Measurements from ENCODE around the gene NUDT16. TPM values are rescaled to one million over a fixed set of nuclear protein-coding genes. Genes with fewer than 3 reads are reported as not detected.

The NUDT16 gene
- total and polyA plus RNA-seq, 8 donors = 15.3 to 81.1 (median 24.3) TPM

- H3K36me3 ChIP-seq = no peaks in the 10 kb centered on the region
- H3K27me3 ChIP-seq = no peaks in the 10 kb centered on the region
- no peak overlapping the region for H3K4me3 ChIP-seq
- H3K27ac ChIP-seq = no peak overlapping the region
- WGBS, 5 donors = 46 to 59% (median 54%) methylated on average over 2 of the region's 2 CpGs
- peaks cover 0 to 14% (median 7%) of the 10 kb centered on the region in 4 donors for H3K4me1 ChIP-seq
- H3K9me3 ChIP-seq = no peaks in the 10 kb centered on the region
- TF ChIP-seq POLR2A (IDR thresholded peaks at IDR 0.05) = no peak
- TF ChIP-seq CTCF (IDR thresholded peaks at IDR 0.05) = no peak
- TF ChIP-seq POLR2AphosphoS5 (IDR thresholded peaks at IDR 0.05) = no peak
- TF ChIP-seq EP300 (IDR thresholded peaks at IDR 0.05) = no peak
- no peak for DNase-seq
- intact Hi-C loops (cut with DNase I; ENCODE audit: low total_unique reads) = no loop called here
Measured at GRCh38 chr3:131353016-131353877, 28.3 kb upstream of the NUDT16 start.

GRCh38 chr3:131353986-131354385 lies 27.6 kb upstream of the NUDT16 start:
- 24 to 48% (median 41%) methylated on average over 2 of the region's 2 CpGs for WGBS, 5 donors
- H3K27ac ChIP-seq = no peak overlapping the region
- peaks cover 0 to 14% (median 7%) of the 10 kb centered on the region in 4 donors for H3K4me1 ChIP-seq
- TF ChIP-seq POLR2A (IDR thresholded peaks at IDR 0.05) (no peak), EP300 (IDR thresholded peaks at IDR 0.05) (no peak), CTCF (IDR thresholded peaks at IDR 0.05) (no peak)
- no peaks in the 10 kb centered on the region for H3K27me3 ChIP-seq
- intact Hi-C loops (cut with DNase I; ENCODE audit: low total_unique reads) = no loop called here
- no peak for DNase-seq
- H3K36me3 ChIP-seq = no peaks in the 10 kb centered on the region
- H3K4me3 ChIP-seq = no peak overlapping the region
- no peaks in the 10 kb centered on the region for H3K9me3 ChIP-seq

- no peak for DNase-seq
- Histone ChIP-seq H3K27ac (no peak overlapping the region), H3K27me3 (no peaks in the 10 kb centered on the region), H3K4me3 (no peak overlapping the region), H3K9me3 (no peaks in the 10 kb centered on the region), H3K36me3 (no peaks in the 10 kb centered on the region), H3K4me1 (peaks cover 0 to 15% (median 7%) of the 10 kb centered on the region in 4 donors)
- 90 to 96% (median 94%) methylated on average over 5 of the region's 5 CpGs for WGBS, 5 donors
- intact Hi-C loops (cut with DNase I; ENCODE audit: low total_unique reads) = no loop called here
- TF ChIP-seq CTCF (IDR thresholded peaks at IDR 0.05) = no peak
Measured at GRCh38 chr3:131356006-131356595, 25.5 kb upstream of the NUDT16 start.

GRCh38 chr3:131357275-131357674 lies 24.3 kb upstream of the NUDT16 start:
- TF ChIP-seq POLR2A (IDR thresholded peaks at IDR 0.05) = no peak
- no peak for TF ChIP-seq CTCF (IDR thresholded peaks at IDR 0.05)
- TF ChIP-seq EP300 (IDR thresholded peaks at IDR 0.05) = no peak
- no peak for TF ChIP-seq POLR2AphosphoS5 (IDR thresholded peaks at IDR 0.05)
- no peak for DNase-seq
- no peaks in the 10 kb centered on the region for H3K27me3 ChIP-seq
- no peaks in the 10 kb centered on the region for H3K9me3 ChIP-seq
- peaks cover 3 to 24% (median 12%) of the 10 kb centered on the region in 4 donors for H3K4me1 ChIP-seq
- no peak overlapping the region for H3K4me3 ChIP-seq
- no peak overlapping the region for H3K27ac ChIP-seq
- WGBS, 5 donors = 88 to 97% (median 92%) methylated on average over 1 of the region's 1 CpG
- H3K36me3 ChIP-seq = no peaks in the 10 kb centered on the region
- intact Hi-C loops (cut with DNase I; ENCODE audit: low total_unique reads) = no loop called here
